GM21528 (cell line): Measurements from ENCODE around the gene SPATA21.
A peak's percentile ranks its signal among the peaks of the same experiment; 100 is the strongest.
"Not testable (repeated sequence)": the region's sequence is repeated elsewhere in the genome, so short reads cannot be mapped to it uniquely, and the experiment has no call there.

Experiments
- ATAC-seq: cut with Tn5 transposase; IDR thresholded peaks from one replicate; pipeline ENCODE4 v1.9.1; 2021; ENCODE audit warnings: mild to moderate bottlenecking, moderate library complexity; ENCODE audit not compliant: unreplicated experiment, low FRiP score

SPATA21 gene

GRCh38 chr1:16454909-16455308, 17.7 kb upstream of the SPATA21 start:
- ATAC-seq, result not testable (repeated sequence)

GRCh38 chr1:16451841-16452528, 14.8 kb upstream of the SPATA21 start:
- no peak for ATAC-seq

DNA sequence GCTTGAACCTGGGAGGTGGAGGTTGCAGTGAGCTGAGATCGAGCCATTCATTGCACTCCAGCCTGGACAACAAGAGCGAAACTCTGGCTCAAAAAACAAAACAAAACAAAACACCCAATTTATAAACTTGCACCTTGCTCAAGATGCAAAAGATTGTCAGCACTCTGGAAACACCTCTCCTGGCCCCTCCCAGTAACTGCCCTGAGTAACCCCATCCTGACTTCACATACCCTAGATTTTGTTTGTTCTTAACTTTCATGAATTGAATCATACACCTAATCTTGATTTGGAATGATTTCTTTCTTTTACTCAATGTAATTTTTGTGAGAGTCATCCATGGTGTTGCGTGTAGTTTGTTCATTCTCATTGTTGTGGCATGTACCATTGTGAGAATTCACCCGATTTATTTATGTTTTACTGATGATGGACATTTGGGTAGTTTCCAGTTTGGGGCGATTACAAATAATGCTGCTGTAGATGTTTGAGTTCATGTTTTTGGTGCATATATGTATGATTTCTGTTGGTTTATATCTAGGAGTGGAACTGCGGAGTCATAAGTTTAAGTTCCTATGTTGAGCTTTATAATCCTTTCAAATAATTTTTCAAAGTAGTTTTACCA, 13.7 kb upstream of the SPATA21 start:
- ATAC-seq, result no peak

GRCh38 chr1:16449666-16450065, 12.4 kb upstream of the SPATA21 start:
- no peak for ATAC-seq

- no peak for ATAC-seq
Measured at GRCh38 chr1:16449065-16449464, 11.8 kb upstream of the SPATA21 start.

DNA sequence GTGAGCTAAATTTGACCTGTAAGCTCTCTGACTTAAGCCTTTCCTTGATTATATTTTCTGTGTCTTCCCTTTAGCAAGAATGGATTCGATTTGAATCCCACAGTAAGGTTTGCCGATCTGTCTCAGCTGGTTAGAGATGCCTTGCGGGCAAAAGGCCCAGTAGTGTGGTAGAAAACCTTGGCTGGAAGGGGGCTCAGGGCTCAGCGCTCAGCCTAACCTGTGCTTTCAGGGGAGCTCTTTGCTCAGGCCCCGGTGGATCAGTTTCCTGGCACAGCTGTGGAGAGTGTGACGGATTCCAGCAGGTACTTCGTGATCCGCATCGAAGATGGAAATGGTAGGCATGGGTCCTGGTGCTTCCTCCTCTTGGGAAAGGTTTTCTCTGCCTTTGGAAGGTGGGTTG, 10.4 kb upstream of the SPATA21 start:
- no peak for ATAC-seq

- ATAC-seq, result no peak
Measured at GRCh38 chr1:16446116-16446515, 8.9 kb upstream of the SPATA21 start.

DNA sequence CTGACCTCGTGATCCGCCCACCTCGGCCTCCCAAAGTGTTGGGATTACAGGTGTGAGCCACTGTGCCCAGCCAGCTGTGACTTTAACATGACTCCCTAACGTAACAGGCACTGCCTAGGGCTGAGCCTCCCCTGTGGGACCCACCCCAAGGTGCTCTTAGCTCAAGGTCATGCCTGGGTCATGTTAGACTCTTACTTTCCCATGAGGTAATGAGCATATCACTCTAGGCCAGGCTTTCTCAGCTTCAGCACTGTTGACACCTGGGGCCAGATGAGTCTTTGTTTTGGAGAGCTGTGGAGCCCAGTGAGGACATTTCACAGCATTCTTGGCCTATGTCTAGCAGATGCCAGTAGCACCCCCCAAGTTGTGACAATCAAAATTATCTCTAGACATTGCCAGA, 7.8 kb upstream of the SPATA21 start:
- no peak for ATAC-seq

DNA sequence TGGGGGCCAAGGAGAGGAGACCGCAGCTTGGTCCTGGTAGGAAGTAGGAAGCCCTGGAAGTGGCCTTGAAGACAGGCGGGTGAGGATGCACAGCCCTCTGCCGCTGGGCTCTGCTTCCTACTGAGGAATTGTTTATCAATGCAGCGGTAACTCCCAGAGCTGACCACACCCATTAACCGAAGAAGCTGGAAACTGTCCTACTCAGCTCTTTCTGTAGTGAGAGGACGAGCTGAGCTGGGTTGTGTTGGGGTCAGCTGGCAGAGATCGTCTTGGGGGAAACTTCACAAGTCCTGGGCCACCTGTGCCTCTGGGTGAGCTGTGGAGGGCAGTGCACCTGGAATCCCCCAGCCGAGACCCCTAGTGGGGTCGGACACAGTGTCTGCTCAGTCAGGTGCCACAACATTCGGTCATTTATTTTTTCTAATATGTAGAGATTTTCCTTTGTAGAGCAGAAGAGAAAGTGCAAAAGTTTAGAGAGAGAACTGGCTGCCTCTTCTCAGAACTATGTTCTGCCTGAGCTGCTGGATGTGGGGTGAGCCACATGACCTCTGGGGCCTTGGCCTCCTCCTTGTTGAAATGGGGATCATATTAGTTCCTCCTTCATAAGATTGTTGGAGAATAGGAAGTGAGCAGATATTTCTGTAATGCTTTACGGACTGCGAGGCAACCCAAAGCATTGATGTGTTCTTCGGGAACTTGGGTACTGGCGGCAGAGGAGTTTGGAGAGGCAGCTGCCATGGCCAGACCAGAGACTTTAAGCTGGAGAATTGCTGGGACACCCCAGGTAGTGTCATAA, 6.9 kb upstream of the SPATA21 start:
- no peak for ATAC-seq

- ATAC-seq, result no peak
Measured at GRCh38 chr1:16442941-16443340, 5.7 kb upstream of the SPATA21 start.

DNA sequence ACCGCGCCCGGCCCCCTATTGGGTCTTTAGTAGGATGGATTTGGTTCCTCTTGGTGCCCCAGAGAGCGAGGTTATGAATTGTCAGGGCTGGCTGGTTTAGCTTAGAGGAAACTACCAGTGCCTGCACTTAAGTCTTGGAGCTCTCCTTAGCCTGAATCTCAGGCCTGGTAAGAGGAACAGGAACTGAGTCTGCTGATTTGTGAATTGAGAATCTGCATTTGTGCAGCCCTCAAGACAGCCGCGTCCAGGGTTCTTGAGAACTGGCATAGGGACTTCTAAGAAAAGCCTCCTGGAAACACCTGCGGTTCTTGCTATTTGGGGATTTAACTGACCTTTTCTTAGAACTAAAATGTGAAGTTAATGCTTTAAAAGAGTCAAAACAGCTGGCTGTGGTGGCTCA, 5.0 kb upstream of the SPATA21 start:
- no peak for ATAC-seq

DNA sequence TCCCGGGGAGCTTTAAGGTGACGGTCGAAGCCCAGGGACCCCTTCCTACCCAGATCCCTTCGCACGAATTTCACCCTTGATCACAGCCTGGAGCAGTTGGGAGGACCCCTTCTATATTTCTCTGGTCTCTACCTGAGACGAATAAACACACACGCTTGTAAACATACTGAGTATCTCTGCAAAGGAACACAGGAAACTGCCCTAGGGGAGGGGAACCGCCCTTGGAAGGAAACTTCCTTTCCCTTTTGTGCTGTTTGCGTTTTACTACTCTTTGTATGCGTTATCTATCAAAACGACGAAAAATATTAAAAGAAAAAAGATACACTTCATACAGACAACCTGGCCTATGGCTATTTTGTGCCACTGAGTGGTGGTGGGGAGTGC, 4.0 kb upstream of the SPATA21 start:
- no peak for ATAC-seq

- peak; percentile 84 for ATAC-seq
Measured at GRCh38 chr1:16440470-16441281, 3.5 kb upstream of the SPATA21 start, which contains the start of gene NECAP2. Gene NECAP2, plus strand, starts transcription at chr1:16440724. Its CDS starts 38 bp downstream, at chr1:16440762.

- ATAC-seq, result no peak
Measured at GRCh38 chr1:16440131-16440469, 2.9 kb upstream of the SPATA21 start.

- no peak for ATAC-seq
Measured at GRCh38 chr1:16438924-16439323, 1.7 kb upstream of the SPATA21 start.

DNA sequence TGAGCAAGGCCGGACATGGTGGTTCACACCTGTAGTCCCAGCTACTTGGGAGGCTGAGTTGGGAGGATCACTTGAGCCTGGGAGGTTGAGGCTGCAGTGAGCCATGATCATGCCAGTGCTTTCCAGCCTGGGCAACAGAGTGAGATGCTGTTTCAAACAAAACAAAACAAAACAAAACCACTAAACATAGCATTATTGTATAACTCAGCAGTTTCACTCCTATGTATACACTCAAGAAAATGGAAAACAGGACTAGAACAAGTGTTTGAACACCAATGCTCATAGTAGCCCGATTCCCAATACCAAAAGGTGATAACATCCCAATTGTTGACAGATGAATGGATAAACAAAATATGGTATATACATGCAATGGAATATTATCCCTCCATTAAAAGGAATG, 1.3 kb upstream of the SPATA21 start:
- ATAC-seq, result no peak

DNA sequence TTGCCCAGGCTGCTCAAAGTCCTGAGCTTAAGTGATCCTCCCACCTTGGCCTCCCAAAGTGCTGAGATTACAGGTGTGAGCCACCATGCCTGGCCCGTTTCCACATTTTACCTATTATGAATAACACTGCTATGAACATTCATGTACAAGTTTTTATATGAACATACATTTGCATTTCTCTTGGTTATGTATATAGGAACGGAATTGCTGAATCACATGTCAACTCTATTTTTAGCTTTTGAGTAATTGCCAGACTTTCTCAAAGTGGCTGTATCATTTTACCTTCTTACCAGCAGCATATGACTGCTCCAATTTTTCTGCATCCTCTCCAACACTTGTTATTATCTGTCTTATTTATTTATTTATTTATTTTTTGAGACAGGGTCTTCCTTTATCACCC, 2.7 kb downstream of the SPATA21 start:
- no peak for ATAC-seq

DNA sequence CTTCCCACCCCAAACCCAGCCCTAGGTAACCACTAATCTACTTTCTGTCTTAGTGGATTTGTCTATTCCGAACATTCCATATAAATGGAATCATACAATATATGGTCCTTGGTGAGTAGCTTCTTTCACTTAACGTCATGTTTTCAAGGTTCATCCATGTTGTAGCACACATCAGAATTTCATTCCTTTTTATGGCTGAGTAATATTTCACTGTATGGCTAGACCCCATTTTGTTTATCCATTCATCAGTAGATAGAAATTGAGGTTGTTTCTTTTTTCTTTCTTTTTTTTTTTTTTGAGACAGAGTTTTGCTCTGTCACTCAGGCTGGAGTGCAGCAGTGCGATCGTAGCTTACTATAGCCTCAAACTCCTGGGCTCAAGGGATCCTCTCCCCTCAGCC, 3.2 kb downstream of the SPATA21 start:
- no peak for ATAC-seq

GRCh38 chr1:16433030-16433429, 4.2 kb downstream of the SPATA21 start:
- no peak for ATAC-seq

- no peak for ATAC-seq
Measured at GRCh38 chr1:16430606-16431005, 6.6 kb downstream of the SPATA21 start.
